ENCODE results near the gene CELSR1.

Gene CELSR1

DNA sequence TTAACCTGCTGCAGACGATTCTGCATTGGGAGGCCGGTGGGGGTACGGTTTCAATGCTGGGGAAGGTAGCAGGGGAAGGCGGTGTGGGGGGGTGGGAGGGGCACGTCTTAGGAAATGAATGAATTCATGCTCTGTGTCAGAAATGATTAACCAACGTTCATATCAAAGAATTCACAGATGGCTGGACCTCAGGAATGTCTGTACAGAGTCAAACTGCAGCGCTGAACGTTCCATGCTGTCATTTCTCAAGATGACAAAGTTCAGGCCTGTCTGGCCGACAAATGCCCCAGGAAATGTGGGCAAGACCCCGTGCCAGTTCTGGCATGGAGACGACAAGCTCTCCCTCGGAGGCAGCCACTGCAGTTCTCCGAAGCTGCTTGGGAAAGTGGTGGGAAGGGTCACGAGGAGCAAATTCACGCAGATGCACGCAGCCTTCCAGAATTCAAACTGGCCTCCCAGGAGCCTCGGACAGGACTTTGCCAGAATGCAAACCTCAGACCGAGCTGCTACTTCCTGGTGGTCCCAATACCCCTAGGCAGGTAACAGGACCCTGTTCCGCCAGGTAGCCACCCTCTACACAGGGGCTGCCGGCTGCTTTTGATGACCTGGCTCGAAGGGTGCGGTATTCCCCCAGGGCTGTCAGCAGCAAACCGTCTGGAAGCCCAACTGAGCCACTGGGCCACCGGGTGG, 120.4 kb downstream of the CELSR1 start:
- Mint-ChIP-seq H3K36me3 (ENCODE audit: low read depth) (no peaks in the 10 kb centered on the region), H3K9me3 (no peaks in the 10 kb centered on the region), H3K4me3 (no peak overlapping the region), H3K4me1 (peaks cover 34% of the 10 kb centered on the region), H3K27me3 (ENCODE audit: low read depth) (peaks cover 10% of the 10 kb centered on the region), H3K27ac (peak overlapping the region; percentile 83 to 96 (median 94))
- TF ChIP-seq, protein P1, sequence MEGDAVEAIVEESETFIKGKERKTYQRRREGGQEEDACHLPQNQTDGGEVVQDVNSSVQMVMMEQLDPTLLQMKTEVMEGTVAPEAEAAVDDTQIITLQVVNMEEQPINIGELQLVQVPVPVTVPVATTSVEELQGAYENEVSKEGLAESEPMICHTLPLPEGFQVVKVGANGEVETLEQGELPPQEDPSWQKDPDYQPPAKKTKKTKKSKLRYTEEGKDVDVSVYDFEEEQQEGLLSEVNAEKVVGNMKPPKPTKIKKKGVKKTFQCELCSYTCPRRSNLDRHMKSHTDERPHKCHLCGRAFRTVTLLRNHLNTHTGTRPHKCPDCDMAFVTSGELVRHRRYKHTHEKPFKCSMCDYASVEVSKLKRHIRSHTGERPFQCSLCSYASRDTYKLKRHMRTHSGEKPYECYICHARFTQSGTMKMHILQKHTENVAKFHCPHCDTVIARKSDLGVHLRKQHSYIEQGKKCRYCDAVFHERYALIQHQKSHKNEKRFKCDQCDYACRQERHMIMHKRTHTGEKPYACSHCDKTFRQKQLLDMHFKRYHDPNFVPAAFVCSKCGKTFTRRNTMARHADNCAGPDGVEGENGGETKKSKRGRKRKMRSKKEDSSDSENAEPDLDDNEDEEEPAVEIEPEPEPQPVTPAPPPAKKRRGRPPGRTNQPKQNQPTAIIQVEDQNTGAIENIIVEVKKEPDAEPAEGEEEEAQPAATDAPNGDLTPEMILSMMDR (IDR thresholded peaks at IDR 0.05; ENCODE audit: unreplicated experiment in 3 of 3): no peak

DNA sequence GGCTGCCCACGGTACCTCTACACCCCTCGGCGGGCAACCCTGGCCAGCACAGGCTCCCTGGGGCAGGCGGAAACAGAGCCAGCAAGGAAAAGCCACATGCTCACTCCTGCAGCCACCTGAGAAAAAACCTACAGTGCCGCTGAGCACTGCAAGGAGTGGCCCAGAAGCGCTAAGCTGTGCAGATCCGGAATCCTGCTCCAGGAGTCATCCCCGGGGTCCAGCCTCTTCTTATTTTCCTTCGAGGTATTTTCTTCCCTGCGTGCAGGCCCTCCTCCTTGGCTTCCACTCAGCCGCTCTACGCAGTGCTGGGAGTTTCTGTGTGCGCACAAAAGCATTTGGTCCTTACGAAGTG, 120.9 kb downstream of the CELSR1 start:
- H3K9me3 Mint-ChIP-seq: no peaks in the 10 kb centered on the region
- H3K4me1 Mint-ChIP-seq: peaks cover 34% of the 10 kb centered on the region
- H3K27me3 Mint-ChIP-seq (ENCODE audit: low read depth): peaks cover 10% of the 10 kb centered on the region
- no peaks in the 10 kb centered on the region for H3K36me3 Mint-ChIP-seq (ENCODE audit: low read depth)
- no peak overlapping the region for H3K4me3 Mint-ChIP-seq
- H3K27ac Mint-ChIP-seq: peak overlapping the region; percentile 83 to 96 (median 94)
- TF ChIP-seq, protein P1 (IDR thresholded peaks at IDR 0.05; ENCODE audit: unreplicated experiment in 3 of 3): no peak

DNA sequence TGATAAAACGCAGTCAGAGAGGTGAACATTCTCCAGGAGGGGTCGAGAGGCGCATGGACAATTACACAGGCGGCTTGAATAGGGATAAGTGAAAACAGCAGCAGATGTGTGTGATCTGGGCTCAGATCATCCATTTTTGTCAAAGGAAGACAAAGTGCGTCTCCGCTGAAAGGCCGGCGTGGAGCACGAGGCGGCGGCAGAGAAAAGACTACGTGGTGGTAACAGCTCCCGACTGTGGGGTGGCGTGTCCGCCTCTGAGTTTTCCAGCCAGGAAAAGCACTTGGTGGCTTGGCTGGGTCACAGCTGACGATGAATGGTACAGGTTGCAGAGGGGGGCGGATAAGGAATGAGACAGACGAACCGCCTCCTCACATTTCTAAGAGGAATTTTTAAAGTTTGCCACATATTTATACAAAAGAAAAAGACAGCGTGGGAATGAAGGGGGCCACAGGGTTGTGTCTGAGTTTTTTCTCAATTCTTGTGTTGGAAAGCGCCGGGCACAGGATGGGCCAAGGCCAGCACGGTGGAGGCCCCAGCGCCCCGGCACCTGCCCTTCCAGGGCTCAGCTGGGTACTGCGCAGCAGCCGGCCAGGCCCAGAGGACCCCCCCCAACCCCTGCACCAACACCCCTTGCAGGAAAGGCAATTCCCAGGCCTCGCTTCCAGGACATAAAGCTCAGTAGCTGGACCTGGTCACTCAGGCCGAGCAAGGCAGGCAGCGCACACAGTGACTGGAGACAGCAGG, 121.5 kb downstream of the CELSR1 start:
- Mint-ChIP-seq H3K4me3 (peak overlapping the region in 2 of 3 experiments; percentile 3 to 20), H3K9me3 (no peaks in the 10 kb centered on the region), H3K27me3 (ENCODE audit: low read depth) (peaks cover 10% of the 10 kb centered on the region), H3K4me1 (peaks cover 34% of the 10 kb centered on the region), H3K27ac (peak overlapping the region; percentile 83 to 96 (median 94)), H3K36me3 (ENCODE audit: low read depth) (no peaks in the 10 kb centered on the region)
- TF ChIP-seq, protein P1 (IDR thresholded peaks at IDR 0.05; ENCODE audit: unreplicated experiment in 3 of 3): no peak

DNA sequence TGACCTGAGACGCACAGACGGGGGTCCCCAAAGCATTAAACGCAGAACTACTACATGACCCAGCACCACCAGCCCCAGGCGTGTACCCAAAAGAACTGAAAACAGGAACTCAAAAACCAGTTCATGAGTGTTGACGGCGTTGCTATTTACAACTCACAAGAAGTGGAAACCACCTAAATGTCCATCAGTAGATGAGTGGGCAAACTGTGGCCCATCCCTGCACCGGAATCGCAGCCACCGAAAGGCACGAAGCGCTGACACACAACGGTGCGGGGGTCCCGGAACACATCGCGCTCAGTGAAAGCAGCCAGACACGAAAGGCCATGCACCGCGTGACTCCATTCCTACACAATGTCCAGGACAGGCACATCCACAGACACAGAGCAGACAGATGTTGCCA, 122.7 kb downstream of the CELSR1 start:
- TF ChIP-seq, protein P1 (IDR thresholded peaks at IDR 0.05; ENCODE audit: unreplicated experiment in 3 of 3): no peak
- Mint-ChIP-seq H3K27ac (no peak overlapping the region), H3K4me1 (peaks cover 34% of the 10 kb centered on the region), H3K9me3 (no peaks in the 10 kb centered on the region), H3K4me3 (no peak overlapping the region), H3K36me3 (ENCODE audit: low read depth) (no peaks in the 10 kb centered on the region), H3K27me3 (ENCODE audit: low read depth) (peaks cover 10% of the 10 kb centered on the region)

DNA sequence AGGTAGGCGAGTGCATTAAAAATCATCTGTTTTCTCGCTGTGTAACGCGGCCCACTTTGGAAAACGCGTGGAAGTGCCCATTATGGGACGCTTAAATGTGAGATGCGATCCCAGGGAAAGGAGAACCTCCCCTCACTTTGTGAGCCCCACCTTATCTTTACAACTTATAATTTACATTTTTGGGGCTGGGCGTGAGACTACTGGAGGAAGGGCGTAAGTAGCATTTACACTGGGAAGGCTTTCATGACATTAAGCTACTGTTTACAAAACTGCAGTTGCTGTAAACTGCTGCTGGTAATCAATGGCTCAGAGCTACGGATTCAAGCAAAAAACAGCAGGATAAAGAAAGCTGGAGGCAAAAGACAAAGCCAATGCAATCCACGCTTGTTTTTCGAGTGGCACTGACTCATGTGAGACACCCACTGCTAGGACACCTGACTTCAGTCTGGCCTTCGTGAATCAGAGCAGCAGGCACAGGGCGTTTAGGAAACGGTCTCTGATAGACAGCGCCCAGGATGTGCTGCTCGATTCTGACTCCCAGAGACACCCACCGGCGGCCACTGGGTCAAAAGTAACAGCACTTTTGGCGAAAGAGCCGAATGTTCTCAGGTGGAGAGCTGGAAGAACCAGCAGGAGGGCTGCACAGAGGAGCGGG, 123.6 kb downstream of the CELSR1 start:
- Mint-ChIP-seq H3K4me3 (no peak overlapping the region), H3K9me3 (no peaks in the 10 kb centered on the region), H3K27ac (no peak overlapping the region), H3K4me1 (peaks cover 28% of the 10 kb centered on the region), H3K36me3 (ENCODE audit: low read depth) (no peaks in the 10 kb centered on the region), H3K27me3 (ENCODE audit: low read depth) (peaks cover 10% of the 10 kb centered on the region)
- TF ChIP-seq, protein P1 (IDR thresholded peaks at IDR 0.05; ENCODE audit: unreplicated experiment in 3 of 3): no peak
